GM12878 (cell line): ENCODE results near the gene UNC80. TPM values are rescaled to one million over a fixed set of nuclear protein-coding genes. Genes with fewer than 3 reads are reported as not detected.

Experiments
- ATAC-seq: fragments of 200-7000 bp; cut with Tn5 transposase; 3 replicates; pipeline ENCODE4 v1.9.1; 2020; ENCODE audit warnings: mild to moderate bottlenecking, moderate library complexity
- BruUV-seq: library from RNA; stranded (reverse); fragments of 400-500 nt; replicated peaks from 2 replicates; lab custom pipeline; 2021; lab: Mats Ljungman, UMichigan
- CTCF ChIA-PET: fragments of 300-600 bp; sonication (Branson Sonifier 250); formaldehyde crosslinking; extraction: SDS; loops from one replicate; lab custom pipeline; 2021; ENCODE audit warnings: inconsistent platforms; lab: Yijun Ruan, JAX
- POLR2A ChIA-PET: fragments of 350-600 bp; formaldehyde crosslinking; extraction: SDS; loops from one replicate; lab custom pipeline; 2021; ENCODE audit warnings: inconsistent platforms; lab: Charles Lee
- RAD21 ChIA-PET: fragments of 300-600 bp; sonication (Branson Sonifier 250); formaldehyde crosslinking; loops from one replicate; lab custom pipeline; 2023; ENCODE audit warnings: antibody characterized with exemption; ENCODE audit not compliant: unreplicated experiment; lab: Charles Lee
- SMC1A ChIA-PET: fragments of 300-600 bp; sonication (Branson Sonifier 250); formaldehyde crosslinking; loops from one replicate; lab custom pipeline; 2023; ENCODE audit not compliant: unreplicated experiment, uncharacterized antibody; lab: Charles Lee
- DNase-seq: peaks from one replicate; pipeline ENCODE4 v3.0.0-alpha.2; 2011; ENCODE audit warnings: low read depth, low spot score
- FAIRE-seq: peaks from 3 replicates; lab custom pipeline; 2011; peaks lifted over from hg19 to GRCh38; lab: Jason Lieb, UNC
- H2AFZ ChIP-seq: 2 replicates; pipeline ENCODE4 v1.6.0; 2011; ENCODE audit warnings: low read depth, low read length, control low read depth; ENCODE audit not compliant: control insufficient read depth
- H3K27ac ChIP-seq: 2 replicates; pipeline ENCODE4 v1.5.1; 2011; ENCODE audit warnings: control low read depth; ENCODE audit not compliant: control insufficient read depth, insufficient read depth
- H3K27me3 ChIP-seq, 2 experiments: replicated peaks in 1 of 2; 2 replicates each; pipeline versions ENCODE4 v1.6.0 to v1.6.1; 2011; ENCODE audit warnings: low read length in 1 of 2; ENCODE audit not compliant: control insufficient read depth in 2 of 2, insufficient read depth in 2 of 2
- H3K36me3 ChIP-seq, 2 experiments: 2 replicates each; pipeline ENCODE4 v1.5.1; 2011; ENCODE audit warnings: low read length in 1 of 2; ENCODE audit not compliant: control insufficient read depth in 2 of 2, insufficient read depth in 2 of 2
- H3K4me1 ChIP-seq: 2 replicates; pipeline ENCODE4 v1.6.1; 2011; ENCODE audit warnings: mild to moderate bottlenecking, low read length, moderate library complexity, mixed read lengths; ENCODE audit not compliant: control insufficient read depth, insufficient read depth
- H3K4me2 ChIP-seq: 2 replicates; pipeline ENCODE4 v1.6.0; 2011; ENCODE audit warnings: control low read depth; ENCODE audit not compliant: control insufficient read depth, insufficient read depth
- H3K4me3 ChIP-seq: fragments of 200-600 bp; sonication (generic); 2 replicates; pipeline ENCODE4 v1.5.1; 2016
- H3K79me2 ChIP-seq: 2 replicates; pipeline ENCODE4 v1.6.0; 2011; ENCODE audit warnings: low read length; ENCODE audit not compliant: control insufficient read depth, insufficient read depth
- H3K9ac ChIP-seq: 2 replicates; pipeline ENCODE4 v1.8.0; 2011; ENCODE audit warnings: low read length, control low read depth, mixed read lengths; ENCODE audit not compliant: control insufficient read depth, insufficient read depth
- H3K9me3 ChIP-seq: replicated peaks from 3 replicates; pipeline ENCODE4 v1.5.1; 2011; ENCODE audit warnings: mild to moderate bottlenecking, low read length; ENCODE audit not compliant: control insufficient read depth, insufficient read depth
- H4K20me1 ChIP-seq: 2 replicates; pipeline ENCODE4 v1.6.0; 2011; ENCODE audit not compliant: control insufficient read depth, insufficient read depth
- HDAC6 ChIP-seq: fragments of 200-600 bp; sonication (generic); IDR thresholded peaks from one replicate; pipeline ENCODE4 v1.8.0; 2017; ENCODE audit warnings: antibody characterized with exemption; ENCODE audit not compliant: unreplicated experiment
- HDGF ChIP-seq: fragments of 450-650 bp; IDR thresholded peaks from 2 replicates; pipeline ENCODE4 v1.6.1; 2016; ENCODE audit warnings: antibody characterized with exemption
- JUNB ChIP-seq: IDR thresholded peaks from 2 replicates; pipeline ENCODE4 v1.6.1; 2016; ENCODE audit warnings: antibody characterized with exemption, mild to moderate bottlenecking
- NFYA ChIP-seq: IDR thresholded peaks from 2 replicates; pipeline ENCODE4 v1.6.1; 2011; ENCODE audit warnings: low read depth, mild to moderate bottlenecking, low read length, improper control_type of control experiment, borderline replicate concordance
- POLR2A ChIP-seq: IDR thresholded peaks from 2 replicates; pipeline ENCODE4 v1.6.1; 2011; ENCODE audit warnings: low read depth, mild to moderate bottlenecking, low read length
- POLR2AphosphoS2 ChIP-seq: IDR thresholded peaks from 2 replicates; pipeline ENCODE4 v1.6.1; 2011; ENCODE audit warnings: low read depth, mild to moderate bottlenecking, low read length, improper control_type of control experiment, moderate library complexity
- SMAD1 ChIP-seq: fragments of 450-650 bp; IDR thresholded peaks from 2 replicates; pipeline ENCODE4 v1.6.1; 2018; ENCODE audit warnings: mild to moderate bottlenecking, low read depth; ENCODE audit not compliant: partially characterized antibody
- SREBF1 ChIP-seq: IDR thresholded peaks from 2 replicates; pipeline ENCODE4 v1.6.1; 2012; ENCODE audit warnings: mild to moderate bottlenecking, low read length
- TCF7 ChIP-seq: IDR thresholded peaks from 2 replicates; pipeline ENCODE4 v1.6.1; 2014; ENCODE audit warnings: antibody characterized with exemption, borderline replicate concordance
- WRNIP1 ChIP-seq: IDR thresholded peaks from 2 replicates; pipeline ENCODE4 v1.6.1; 2011; ENCODE audit warnings: low read depth, low read length, improper control_type of control experiment, borderline replicate concordance
- YY1 ChIP-seq: IDR thresholded peaks from 2 replicates; pipeline ENCODE4 v1.6.1; 2011; ENCODE audit warnings: low read depth, mild to moderate bottlenecking, low read length
- WGBS: methylation state at CpG from one replicate; pipeline ENCODE4 v1.1.6; 2016; ENCODE audit warnings: low lambda C conversion rate; ENCODE audit not compliant: insufficient replicate concordance, insufficient coverage; ENCODE audit errors: missing lambda C conversion rate; 5-methylcytosine and 5-hydroxymethylcytosine counted together
- in situ Hi-C: fragments of 300-500 bp; cut with MboI; formaldehyde crosslinking; loops from 9 replicates; pipeline ENCODE4 v1.14.3; 2018; ENCODE audit warnings: mixed read lengths
- intact Hi-C: fragments of 100-400 bp; cut with micrococcal nuclease; formaldehyde crosslinking; loops from one replicate; pipeline ENCODE4 v1.14.2; 2022; ENCODE audit not compliant: unreplicated experiment
- polyA plus RNA-seq, 11 experiments: library from polyadenylated mRNA; depleted of rRNA in 4 of 11; unstranded in 6 of 11; stranded (reverse) in 5 of 11; fragments of >200 nt; fragmentation: Nextera tagmentation in 4 of 11; fragmentation: Illumina TruSeq in 1 of 11; extraction: Ambion mirVana in 4 of 11; extraction: Trizol in 1 of 11; gene quantifications; 1 replicate in 1 of 11; 2 replicates in 10 of 11; pipeline versions ENCODE4 v1.2.1 to v1.2.3, GENCODE V29; 2011 to 2016; ENCODE audit warnings: inconsistent platforms in 2 of 11, missing spikeins in 2 of 11, low read depth in 1 of 11
- total RNA-seq, 4 experiments: library from RNA; depleted of rRNA in 3 of 4; stranded (reverse); fragments of >200 nt in 3 of 4; fragmentation: Illumina TruSeq in 1 of 4; extraction: Trizol in 1 of 4; gene quantifications; 2 replicates each; pipeline versions ENCODE4 v1.2.1 to v1.2.3, GENCODE V29; 2013 to 2021
- TF ChIP-seq, protein P1 (sequence below): fragments of 450-650 bp; conservative IDR thresholded peaks from 2 replicates; pipeline ENCODE4 v1.6.1; 2017; ENCODE audit warnings: mild to moderate bottlenecking, moderate library complexity

The UNC80 gene
- total and polyA plus RNA-seq, 10 of the 15 experiments (the other 5 are each of a cell fraction or from before 2014, with no cell fraction given), result not detected

DNA sequence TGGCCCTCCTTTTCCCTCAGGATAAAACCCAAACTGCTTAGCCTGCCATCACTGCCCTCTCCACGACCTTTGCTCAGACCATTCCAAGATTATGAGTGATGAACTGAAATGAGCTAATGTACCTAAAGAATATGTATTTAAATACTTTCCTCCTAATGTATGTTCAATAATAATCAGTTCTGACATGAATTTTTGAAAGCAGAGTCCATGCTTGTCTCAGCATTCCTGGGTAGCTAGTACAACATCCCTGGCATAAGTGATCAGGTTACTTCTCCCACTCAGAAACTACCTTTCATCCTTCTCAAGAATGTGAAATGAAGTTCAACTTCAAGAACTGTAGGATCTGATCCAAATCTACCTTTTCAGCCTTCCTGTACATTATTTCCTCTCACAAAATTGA, 103.6 kb downstream of the UNC80 start:
- Histone ChIP-seq H3K9me3 (no peaks in the 10 kb centered on the region), H3K36me3 (no peaks in the 10 kb centered on the region), H3K79me2 (no peaks in the 10 kb centered on the region), H4K20me1 (no peaks in the 10 kb centered on the region), H3K27me3 (no peaks in the 10 kb centered on the region), H3K4me3 (no peak overlapping the region), H3K9ac (no peak overlapping the region), H2AFZ (no peak overlapping the region), H3K4me2 (no peak overlapping the region), H3K4me1 (no peaks in the 10 kb centered on the region), H3K27ac (no peak overlapping the region)
- no peak for DNase-seq
- RAD21 ChIA-PET, result no interaction called here
- WGBS, result 5% methylated on average over 1 of the region's 1 CpG
- TF ChIP-seq YY1 (no peak), TCF7 (no peak), NFYA (no peak), SMAD1 (no peak), HDGF (no peak), HDAC6 (no peak), SREBF1 (no peak), WRNIP1 (no peak), JUNB (no peak), POLR2A (no peak), POLR2AphosphoS2 (no peak)
- TF ChIP-seq, protein P1, sequence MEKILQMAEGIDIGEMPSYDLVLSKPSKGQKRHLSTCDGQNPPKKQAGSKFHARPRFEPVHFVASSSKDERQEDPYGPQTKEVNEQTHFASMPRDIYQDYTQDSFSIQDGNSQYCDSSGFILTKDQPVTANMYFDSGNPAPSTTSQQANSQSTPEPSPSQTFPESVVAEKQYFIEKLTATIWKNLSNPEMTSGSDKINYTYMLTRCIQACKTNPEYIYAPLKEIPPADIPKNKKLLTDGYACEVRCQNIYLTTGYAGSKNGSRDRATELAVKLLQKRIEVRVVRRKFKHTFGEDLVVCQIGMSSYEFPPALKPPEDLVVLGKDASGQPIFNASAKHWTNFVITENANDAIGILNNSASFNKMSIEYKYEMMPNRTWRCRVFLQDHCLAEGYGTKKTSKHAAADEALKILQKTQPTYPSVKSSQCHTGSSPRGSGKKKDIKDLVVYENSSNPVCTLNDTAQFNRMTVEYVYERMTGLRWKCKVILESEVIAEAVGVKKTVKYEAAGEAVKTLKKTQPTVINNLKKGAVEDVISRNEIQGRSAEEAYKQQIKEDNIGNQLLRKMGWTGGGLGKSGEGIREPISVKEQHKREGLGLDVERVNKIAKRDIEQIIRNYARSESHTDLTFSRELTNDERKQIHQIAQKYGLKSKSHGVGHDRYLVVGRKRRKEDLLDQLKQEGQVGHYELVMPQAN, result no peak
- ATAC-seq, result no peak
- BruUV-seq, result no TSS peak
- in situ Hi-C loops (no loop called here), intact Hi-C loops (no loop called here)
- no peak for FAIRE-seq
- CTCF ChIA-PET, result no interaction called here
- POLR2A ChIA-PET, result no interaction called here
- SMC1A ChIA-PET, result no interaction called here
